ENCODE data around the gene RHOG.

GRCh38 chr11:3854977-3855807 lies 14.4 kb upstream of the RHOG start, which contains the start of gene STIM1:
- TF ChIP-seq CTCF (IDR thresholded peaks at IDR 0.05), result peak; percentile 94 to 99 (median 97)
- TF ChIP-seq EP300 (IDR thresholded peaks at IDR 0.05), result no peak
